ENCODE results near the gene CACNA1B. TPM values are rescaled to one million over a fixed set of nuclear protein-coding genes. Genes with fewer than 3 reads are reported as not detected.
A peak's percentile ranks its signal among the peaks of the same experiment; 100 is the strongest.

The CACNA1B gene
- total RNA-seq, 1 donor from 2014 or later, result 0.02 TPM

- H3K36me3 Mint-ChIP-seq (ENCODE audit: low read depth), result no peaks in the 10 kb centered on the region
- H3K4me1 Mint-ChIP-seq (ENCODE audit: low read depth), result no peaks in the 10 kb centered on the region
- H3K4me3 Mint-ChIP-seq (ENCODE audit: low read depth), result no peak overlapping the region
- intact Hi-C loops (cut with micrococcal nuclease), result no loop called here
- DNase-seq (ENCODE audit: low spot score), result no peak
- H3K27me3 Mint-ChIP-seq (ENCODE audit: low read depth), result no peaks in the 10 kb centered on the region
- no peak overlapping the region for H3K27ac Mint-ChIP-seq
- H3K9me3 Mint-ChIP-seq, result no peaks in the 10 kb centered on the region
Observed at GRCh38 chr9:137986268-137987099, 108.9 kb downstream of the CACNA1B start.

GRCh38 chr9:137987244-137988030 is 109.9 kb downstream of the CACNA1B start:
- Mint-ChIP-seq H3K27ac (no peak overlapping the region), H3K4me3 (ENCODE audit: low read depth) (no peak overlapping the region), H3K36me3 (ENCODE audit: low read depth) (no peaks in the 10 kb centered on the region), H3K9me3 (no peaks in the 10 kb centered on the region), H3K4me1 (ENCODE audit: low read depth) (no peaks in the 10 kb centered on the region), H3K27me3 (ENCODE audit: low read depth) (no peaks in the 10 kb centered on the region)
- no peak for DNase-seq (ENCODE audit: low spot score)
- intact Hi-C loops (cut with micrococcal nuclease), result no loop called here

DNA sequence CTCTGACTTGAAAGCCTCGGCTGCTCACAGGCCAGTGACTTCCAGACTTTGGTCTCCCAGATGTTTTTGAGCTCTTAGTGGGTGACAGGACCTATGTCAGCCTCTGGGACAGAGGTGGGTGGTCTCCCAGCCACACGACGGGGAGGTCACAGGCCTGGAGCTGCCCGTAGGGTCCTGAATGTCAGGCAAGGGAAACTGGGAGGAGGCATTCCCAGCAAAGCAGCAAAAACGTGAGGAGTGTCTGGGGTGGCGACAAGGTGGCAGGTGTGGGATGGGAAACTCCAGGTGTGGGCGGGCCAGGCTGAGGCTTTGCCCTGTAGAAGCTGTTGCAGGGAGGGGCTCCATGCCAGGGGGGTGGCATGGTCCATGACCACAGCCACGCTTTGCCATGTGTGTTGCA is 110.5 kb downstream of the CACNA1B start:
- Mint-ChIP-seq H3K4me3 (ENCODE audit: low read depth) (no peak overlapping the region), H3K9me3 (no peaks in the 10 kb centered on the region), H3K36me3 (ENCODE audit: low read depth) (no peaks in the 10 kb centered on the region), H3K27ac (no peak overlapping the region), H3K4me1 (ENCODE audit: low read depth) (no peaks in the 10 kb centered on the region), H3K27me3 (ENCODE audit: low read depth) (peaks cover 2% of the 10 kb centered on the region)
- no peak for DNase-seq (ENCODE audit: low spot score)
- intact Hi-C loops (cut with micrococcal nuclease), result no loop called here

GRCh38 chr9:137988701-137989100 is 111.1 kb downstream of the CACNA1B start:
- H3K4me3 Mint-ChIP-seq (ENCODE audit: low read depth), result no peak overlapping the region

GRCh38 chr9:137989156-137989555 is 111.6 kb downstream of the CACNA1B start:
- intact Hi-C loops (cut with micrococcal nuclease), result no loop called here
- peaks cover 2% of the 10 kb centered on the region for H3K27me3 Mint-ChIP-seq (ENCODE audit: low read depth)
- H3K36me3 Mint-ChIP-seq (ENCODE audit: low read depth), result no peaks in the 10 kb centered on the region
- no peak for DNase-seq (ENCODE audit: low spot score)
- no peak overlapping the region for H3K4me3 Mint-ChIP-seq (ENCODE audit: low read depth)
- no peaks in the 10 kb centered on the region for H3K4me1 Mint-ChIP-seq (ENCODE audit: low read depth)
- no peaks in the 10 kb centered on the region for H3K9me3 Mint-ChIP-seq
- H3K27ac Mint-ChIP-seq, result no peak overlapping the region

More at GRCh38 chr9:137988701-137989100, 111.1 kb downstream of the CACNA1B start:
- intact Hi-C loops (cut with micrococcal nuclease), result no loop called here
- no peak for DNase-seq (ENCODE audit: low spot score)
- Mint-ChIP-seq H3K36me3 (ENCODE audit: low read depth) (no peaks in the 10 kb centered on the region), H3K27me3 (ENCODE audit: low read depth) (peaks cover 2% of the 10 kb centered on the region), H3K4me1 (ENCODE audit: low read depth) (no peaks in the 10 kb centered on the region), H3K27ac (no peak overlapping the region), H3K9me3 (no peaks in the 10 kb centered on the region)

- intact Hi-C loops (cut with micrococcal nuclease), result no loop called here
- H3K36me3 Mint-ChIP-seq (ENCODE audit: low read depth), result no peaks in the 10 kb centered on the region
- DNase-seq (ENCODE audit: low spot score), result no peak
- no peak overlapping the region for H3K4me3 Mint-ChIP-seq (ENCODE audit: low read depth)
- H3K4me1 Mint-ChIP-seq (ENCODE audit: low read depth), result no peaks in the 10 kb centered on the region
- H3K9me3 Mint-ChIP-seq, result no peaks in the 10 kb centered on the region
- peaks cover 2% of the 10 kb centered on the region for H3K27me3 Mint-ChIP-seq (ENCODE audit: low read depth)
- H3K27ac Mint-ChIP-seq, result no peak overlapping the region
Observed at GRCh38 chr9:137989999-137990715, 112.6 kb downstream of the CACNA1B start.

DNA sequence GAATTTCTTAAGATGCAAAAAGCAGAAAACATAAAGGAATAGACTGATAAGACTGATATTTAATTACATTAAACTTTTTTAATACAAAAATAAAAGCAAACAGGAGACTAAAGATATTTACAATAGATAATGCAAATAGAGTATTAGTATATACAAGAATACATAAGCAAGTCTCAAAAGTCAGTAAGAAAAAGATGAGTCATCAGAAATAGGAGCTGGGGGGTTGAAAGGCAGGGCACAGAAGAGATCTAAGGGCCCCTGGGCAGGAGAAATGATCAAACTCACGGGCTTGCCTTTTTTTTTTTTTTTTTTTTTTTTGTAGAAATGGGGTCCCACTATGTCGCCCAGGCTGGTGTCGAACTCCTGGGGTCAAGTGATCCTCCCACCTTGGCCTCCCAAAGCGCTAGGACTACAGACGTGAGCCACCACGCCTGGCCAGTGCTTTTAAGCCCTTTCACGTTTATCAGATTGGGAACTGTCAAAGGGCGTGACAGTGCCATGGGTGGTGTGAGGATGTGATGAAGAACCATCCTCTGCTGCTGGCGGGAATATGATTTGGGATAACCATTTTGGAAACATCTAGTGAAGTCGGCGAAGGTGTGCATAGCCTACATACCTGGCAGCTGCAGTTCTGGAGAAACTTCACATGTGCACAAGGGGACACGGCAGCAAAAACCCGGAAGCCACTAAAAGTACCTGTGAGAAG is 126.1 kb downstream of the CACNA1B start:
- intact Hi-C loops (cut with micrococcal nuclease), result no loop called here
- Mint-ChIP-seq H3K4me1 (ENCODE audit: low read depth) (no peaks in the 10 kb centered on the region), H3K4me3 (ENCODE audit: low read depth) (no peak overlapping the region), H3K27me3 (ENCODE audit: low read depth) (no peaks in the 10 kb centered on the region), H3K36me3 (ENCODE audit: low read depth) (no peaks in the 10 kb centered on the region), H3K27ac (no peak overlapping the region), H3K9me3 (no peaks in the 10 kb centered on the region)
- peak; percentile 4 for DNase-seq (ENCODE audit: low spot score)

DNA sequence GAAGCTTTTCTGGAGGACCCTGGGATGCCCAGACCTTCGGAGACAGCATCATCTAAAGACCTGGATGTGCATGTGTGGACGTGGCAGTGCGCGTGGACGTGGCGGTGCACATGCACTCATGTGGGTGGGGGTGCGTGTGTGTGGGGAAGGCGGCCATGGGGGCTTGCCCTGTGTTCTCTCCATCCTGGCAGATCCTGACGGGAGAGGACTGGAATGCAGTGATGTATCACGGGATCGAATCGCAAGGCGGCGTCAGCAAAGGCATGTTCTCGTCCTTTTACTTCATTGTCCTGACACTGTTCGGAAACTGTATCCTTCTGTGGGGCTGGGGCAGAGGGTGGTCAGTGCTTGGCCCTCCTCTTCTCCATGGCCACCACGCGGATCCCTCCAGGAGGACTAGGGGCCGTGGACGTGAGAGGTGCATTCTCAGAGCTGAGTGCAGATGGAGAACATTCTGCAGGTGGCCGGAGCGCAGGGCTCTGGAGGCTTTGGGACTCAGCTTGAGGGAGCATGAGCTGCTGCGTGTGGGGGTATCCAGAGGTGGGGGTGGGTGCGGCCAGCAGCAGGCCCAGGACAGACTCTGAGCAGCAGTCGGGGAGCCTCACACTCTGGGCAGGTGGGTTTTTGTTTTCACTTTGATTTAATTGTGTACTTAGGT is 129.1 kb downstream of the CACNA1B start:
- H3K4me1 Mint-ChIP-seq (ENCODE audit: low read depth), result no peaks in the 10 kb centered on the region
- H3K27me3 Mint-ChIP-seq (ENCODE audit: low read depth), result no peaks in the 10 kb centered on the region
- no peaks in the 10 kb centered on the region for H3K36me3 Mint-ChIP-seq (ENCODE audit: low read depth)
- intact Hi-C loops (cut with micrococcal nuclease), result no loop called here
- H3K27ac Mint-ChIP-seq, result no peak overlapping the region
- peak; percentile 6 for DNase-seq (ENCODE audit: low spot score)
- H3K4me3 Mint-ChIP-seq (ENCODE audit: low read depth), result no peak overlapping the region
- no peaks in the 10 kb centered on the region for H3K9me3 Mint-ChIP-seq

DNA sequence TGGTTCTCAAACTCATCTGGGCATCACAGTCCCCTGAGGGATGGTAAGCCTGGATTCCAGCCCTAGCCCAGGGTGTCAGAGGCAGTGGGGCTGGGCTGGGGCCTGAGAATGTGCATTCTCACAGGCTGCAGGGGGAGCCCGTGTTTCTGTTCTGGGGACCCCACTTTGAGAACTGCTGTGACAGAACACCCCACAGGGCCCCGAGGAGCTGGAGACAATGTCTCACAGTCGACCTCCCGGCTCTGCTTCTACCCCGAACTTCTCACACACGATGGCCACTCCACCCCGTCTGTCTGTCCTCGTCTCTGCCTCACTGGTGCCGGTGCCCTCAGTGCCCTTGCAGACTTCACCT is 130.0 kb downstream of the CACNA1B start:
- peak; percentile 3 for DNase-seq (ENCODE audit: low spot score)
- Mint-ChIP-seq H3K27ac (no peak overlapping the region), H3K9me3 (no peaks in the 10 kb centered on the region), H3K4me3 (ENCODE audit: low read depth) (no peak overlapping the region), H3K27me3 (ENCODE audit: low read depth) (no peaks in the 10 kb centered on the region), H3K4me1 (ENCODE audit: low read depth) (no peaks in the 10 kb centered on the region), H3K36me3 (ENCODE audit: low read depth) (no peaks in the 10 kb centered on the region)
- intact Hi-C loops (cut with micrococcal nuclease), result no loop called here

DNA sequence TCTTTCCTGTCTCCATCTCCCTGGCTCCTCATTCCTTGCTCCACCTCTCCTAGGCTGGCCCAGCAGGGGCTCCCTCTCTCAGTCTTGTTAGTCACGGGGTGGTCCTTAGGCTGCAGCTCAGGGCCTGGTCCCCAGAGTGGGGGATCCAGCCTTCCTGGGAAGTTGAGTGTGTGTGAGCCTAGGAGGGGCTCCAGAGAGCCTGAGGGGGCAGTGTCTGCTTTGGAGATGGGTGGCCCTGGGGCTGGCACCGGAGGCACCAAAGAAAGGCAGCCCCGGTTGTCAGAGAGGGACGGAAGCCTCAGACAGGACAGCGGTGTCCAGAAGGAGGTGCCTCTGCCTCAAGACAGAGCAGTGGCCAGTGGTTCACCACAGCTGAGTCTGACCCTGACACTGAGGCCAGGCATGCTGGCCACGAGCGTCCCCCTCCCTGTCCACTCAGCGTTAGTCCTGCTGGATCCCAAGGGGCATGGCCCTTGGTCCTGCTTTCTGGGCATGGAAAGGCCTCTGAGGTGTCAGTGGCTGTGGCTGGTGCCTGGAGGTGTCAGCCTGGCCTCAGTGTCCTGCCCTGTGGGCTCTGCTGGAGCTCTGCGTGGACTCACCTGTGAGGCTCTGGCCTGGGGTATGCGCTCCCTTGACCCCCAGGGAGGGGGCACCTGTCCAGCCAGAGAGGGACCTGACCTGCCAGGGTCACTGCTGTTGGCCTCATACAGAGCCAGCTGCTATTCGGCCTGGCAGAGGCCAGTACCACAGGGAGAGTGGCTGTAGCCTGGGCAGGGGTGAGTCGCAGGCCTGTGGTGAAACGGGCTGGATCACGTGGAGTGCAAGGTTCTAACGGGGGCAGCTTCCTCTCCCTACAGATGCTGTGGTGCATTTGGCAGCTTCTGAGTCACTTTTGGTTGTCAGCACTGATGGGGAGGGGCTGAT is 130.6 kb downstream of the CACNA1B start:
- Mint-ChIP-seq H3K9me3 (no peaks in the 10 kb centered on the region), H3K4me1 (ENCODE audit: low read depth) (no peaks in the 10 kb centered on the region), H3K27ac (no peak overlapping the region), H3K27me3 (ENCODE audit: low read depth) (no peaks in the 10 kb centered on the region), H3K36me3 (ENCODE audit: low read depth) (no peaks in the 10 kb centered on the region), H3K4me3 (ENCODE audit: low read depth) (no peak overlapping the region)
- DNase-seq (ENCODE audit: low spot score), result peak; percentile 6
- intact Hi-C loops (cut with micrococcal nuclease), result no loop called here

DNA sequence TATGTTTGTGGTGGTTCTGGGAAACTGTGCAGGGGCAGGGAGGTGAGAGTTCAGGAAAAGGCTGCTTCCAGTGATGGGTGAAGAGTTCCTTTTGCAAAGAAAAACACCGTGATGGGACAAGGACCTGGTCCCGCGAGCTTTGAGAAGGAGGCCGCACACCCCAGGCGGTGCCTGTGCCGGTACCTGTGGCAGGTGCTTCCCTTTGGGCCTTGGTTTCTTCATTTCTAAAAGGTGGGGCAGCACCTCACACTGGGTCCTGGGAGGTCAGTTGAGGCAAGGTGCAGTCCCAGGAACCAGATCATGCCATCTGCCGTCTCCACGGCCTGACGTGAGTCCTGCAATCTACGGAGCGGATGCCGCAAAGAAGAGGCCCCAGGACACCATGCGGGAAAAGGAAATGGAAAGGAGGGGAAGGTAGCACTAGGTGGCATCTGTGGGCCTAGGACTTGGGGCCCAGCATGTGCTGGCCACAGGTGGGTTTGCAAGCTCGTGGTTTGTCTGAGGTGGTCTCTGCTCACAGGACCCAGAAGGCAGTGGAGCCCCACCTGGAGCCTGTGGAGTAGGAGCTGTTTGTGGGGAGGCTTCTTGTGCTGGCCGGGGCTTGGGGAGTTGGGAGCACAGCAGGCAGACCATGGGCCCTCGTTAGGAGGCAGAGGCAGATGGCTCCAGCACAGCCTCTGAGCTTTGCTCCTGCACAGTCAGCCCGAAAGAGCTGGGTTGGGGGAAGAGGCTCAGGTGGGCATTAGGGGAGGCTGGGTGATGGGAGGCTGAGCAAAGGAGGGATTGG is 131.6 kb downstream of the CACNA1B start:
- Mint-ChIP-seq H3K4me3 (ENCODE audit: low read depth) (no peak overlapping the region), H3K4me1 (ENCODE audit: low read depth) (no peaks in the 10 kb centered on the region), H3K27ac (no peak overlapping the region), H3K36me3 (ENCODE audit: low read depth) (no peaks in the 10 kb centered on the region), H3K9me3 (no peaks in the 10 kb centered on the region), H3K27me3 (ENCODE audit: low read depth) (no peaks in the 10 kb centered on the region)
- DNase-seq (ENCODE audit: low spot score), result no peak
- intact Hi-C loops (cut with micrococcal nuclease), result no loop called here
